MG63 (cell line): ENCODE measurements around the gene RIMBP2. TPM values are rescaled to one million over a fixed set of nuclear protein-coding genes. Genes with fewer than 3 reads are reported as not detected.

ENCODE experiments used
- DNase-seq: peaks from one replicate; pipeline ENCODE4 v3.0.0-alpha.2; 2020
- H3K27me3 ChIP-seq: fragments of 250-450 bp; sonication (Bioruptor Pico); 2 replicates; pipeline ENCODE4 v1.5.1; 2020; ENCODE audit warnings: mild to moderate bottlenecking, moderate library complexity
- H3K36me3 ChIP-seq: fragments of 250-450 bp; sonication (Bioruptor Pico); 2 replicates; pipeline ENCODE4 v1.5.1; 2020; ENCODE audit warnings: mild to moderate bottlenecking, moderate library complexity
- H3K4me3 ChIP-seq: fragments of 250-450 bp; sonication (Bioruptor Pico); 2 replicates; pipeline ENCODE4 v1.5.1; 2020; ENCODE audit warnings: mild to moderate bottlenecking, moderate library complexity
- H3K9me3 ChIP-seq: fragments of 250-450 bp; sonication (Bioruptor Pico); 2 replicates; pipeline ENCODE4 v1.5.1; 2020; ENCODE audit warnings: mild to moderate bottlenecking, moderate library complexity
- total RNA-seq: library from RNA; depleted of rRNA; stranded (reverse); fragments of >200 nt; shearing (Covaris generic); gene quantifications from 2 replicates; pipeline ENCODE4 v1.2.3, GENCODE V29; 2014; ENCODE audit warnings: low replicate concordance

The RIMBP2 gene
- total RNA-seq, 1 experiment from 2014 or later = not detected

GRCh38 chr12:130481392-130481879 lies 234.7 kb downstream of the RIMBP2 start:
- no peak for DNase-seq
- Histone ChIP-seq H3K27me3 (no peaks in the 10 kb centered on the region), H3K4me3 (no peak overlapping the region), H3K9me3 (no peaks in the 10 kb centered on the region), H3K36me3 (no peaks in the 10 kb centered on the region)

GRCh38 chr12:130480887-130481286 lies 235.2 kb downstream of the RIMBP2 start:
- H3K27me3 ChIP-seq = no peaks in the 10 kb centered on the region
- no peak for DNase-seq
- no peak overlapping the region for H3K4me3 ChIP-seq
- H3K36me3 ChIP-seq = no peaks in the 10 kb centered on the region
- no peaks in the 10 kb centered on the region for H3K9me3 ChIP-seq

- Histone ChIP-seq H3K36me3 (no peaks in the 10 kb centered on the region), H3K9me3 (no peaks in the 10 kb centered on the region), H3K4me3 (no peak overlapping the region), H3K27me3 (no peaks in the 10 kb centered on the region)
- no peak for DNase-seq
Observed at GRCh38 chr12:130480231-130480630, 235.9 kb downstream of the RIMBP2 start.

- Histone ChIP-seq H3K9me3 (no peaks in the 10 kb centered on the region), H3K36me3 (no peaks in the 10 kb centered on the region)
Observed at GRCh38 chr12:130479401-130480125, 236.5 kb downstream of the RIMBP2 start.

GRCh38 chr12:130478786-130479185 lies 237.3 kb downstream of the RIMBP2 start:
- H3K4me3 ChIP-seq = no peak overlapping the region
- no peaks in the 10 kb centered on the region for H3K36me3 ChIP-seq
- DNase-seq = no peak
- no peaks in the 10 kb centered on the region for H3K9me3 ChIP-seq
- H3K27me3 ChIP-seq = no peaks in the 10 kb centered on the region

More at GRCh38 chr12:130479401-130480125, 236.5 kb downstream of the RIMBP2 start:
- Histone ChIP-seq H3K4me3 (no peak overlapping the region), H3K27me3 (no peaks in the 10 kb centered on the region)
- no peak for DNase-seq

GRCh38 chr12:130477701-130478100 lies 238.4 kb downstream of the RIMBP2 start:
- H3K4me3 ChIP-seq = no peak overlapping the region
- H3K36me3 ChIP-seq = no peaks in the 10 kb centered on the region
- no peak for DNase-seq
- H3K27me3 ChIP-seq = no peaks in the 10 kb centered on the region
- H3K9me3 ChIP-seq = no peaks in the 10 kb centered on the region

GRCh38 chr12:130477266-130477665 lies 238.8 kb downstream of the RIMBP2 start:
- Histone ChIP-seq H3K27me3 (no peaks in the 10 kb centered on the region), H3K9me3 (no peaks in the 10 kb centered on the region), H3K4me3 (no peak overlapping the region), H3K36me3 (no peaks in the 10 kb centered on the region)
- no peak for DNase-seq

GRCh38 chr12:130476451-130477135 lies 239.5 kb downstream of the RIMBP2 start:
- DNase-seq = no peak
- Histone ChIP-seq H3K9me3 (no peaks in the 10 kb centered on the region), H3K36me3 (no peaks in the 10 kb centered on the region), H3K27me3 (no peaks in the 10 kb centered on the region), H3K4me3 (no peak overlapping the region)

- H3K4me3 ChIP-seq = no peak overlapping the region
- H3K36me3 ChIP-seq = no peaks in the 10 kb centered on the region
- H3K9me3 ChIP-seq = no peaks in the 10 kb centered on the region
- no peaks in the 10 kb centered on the region for H3K27me3 ChIP-seq
- DNase-seq = no peak
Observed at GRCh38 chr12:130474599-130475269, 241.4 kb downstream of the RIMBP2 start.

- H3K9me3 ChIP-seq = no peaks in the 10 kb centered on the region
Observed at GRCh38 chr12:130473266-130473665, 242.8 kb downstream of the RIMBP2 start.

GRCh38 chr12:130470969-130471368 lies 245.1 kb downstream of the RIMBP2 start:
- 0 out of 2 replicates have a peak, but pooled peaks cover 3% of the 10 kb centered on the region for H3K9me3 ChIP-seq
- H3K27me3 ChIP-seq = no peaks in the 10 kb centered on the region
- H3K36me3 ChIP-seq = no peaks in the 10 kb centered on the region
- no peak overlapping the region for H3K4me3 ChIP-seq
- no peak for DNase-seq

More at GRCh38 chr12:130473266-130473665, 242.8 kb downstream of the RIMBP2 start:
- no peak overlapping the region for H3K4me3 ChIP-seq
- DNase-seq = no peak
- no peaks in the 10 kb centered on the region for H3K36me3 ChIP-seq
- H3K27me3 ChIP-seq = no peaks in the 10 kb centered on the region

- Histone ChIP-seq H3K9me3 (0 out of 2 replicates have a peak, but pooled peaks cover 3% of the 10 kb centered on the region), H3K27me3 (no peaks in the 10 kb centered on the region), H3K36me3 (no peaks in the 10 kb centered on the region), H3K4me3 (no peak overlapping the region)
- DNase-seq = no peak
Observed at GRCh38 chr12:130469552-130469951, 246.5 kb downstream of the RIMBP2 start.

GRCh38 chr12:130468700-130469245 lies 247.3 kb downstream of the RIMBP2 start:
- 0 out of 2 replicates have a peak, but pooled peaks cover 3% of the 10 kb centered on the region for H3K9me3 ChIP-seq
- no peak for DNase-seq
- no peaks in the 10 kb centered on the region for H3K36me3 ChIP-seq
- no peak overlapping the region for H3K4me3 ChIP-seq
- no peaks in the 10 kb centered on the region for H3K27me3 ChIP-seq

GRCh38 chr12:130468186-130468585 lies 247.9 kb downstream of the RIMBP2 start:
- Histone ChIP-seq H3K4me3 (no peak overlapping the region), H3K27me3 (no peaks in the 10 kb centered on the region), H3K36me3 (no peaks in the 10 kb centered on the region), H3K9me3 (0 out of 2 replicates have a peak, but pooled peaks cover 3% of the 10 kb centered on the region)
- no peak for DNase-seq

- H3K4me3 ChIP-seq = no peak overlapping the region
- H3K36me3 ChIP-seq = no peaks in the 10 kb centered on the region
- DNase-seq = no peak
- no peaks in the 10 kb centered on the region for H3K27me3 ChIP-seq
- 0 out of 2 replicates have a peak, but pooled peaks cover 3% of the 10 kb centered on the region for H3K9me3 ChIP-seq
Observed at GRCh38 chr12:130465626-130466025, 250.5 kb downstream of the RIMBP2 start.

- Histone ChIP-seq H3K36me3 (no peaks in the 10 kb centered on the region), H3K27me3 (no peaks in the 10 kb centered on the region), H3K9me3 (0 out of 2 replicates have a peak, but pooled peaks cover 3% of the 10 kb centered on the region), H3K4me3 (no peak overlapping the region)
- DNase-seq = no peak
Observed at GRCh38 chr12:130465046-130465445, 251.1 kb downstream of the RIMBP2 start.
